ENCODE measurements around the gene TNFSF11.
A peak's percentile ranks its signal among the peaks of the same experiment; 100 is the strongest.

The TNFSF11 gene, protein sequence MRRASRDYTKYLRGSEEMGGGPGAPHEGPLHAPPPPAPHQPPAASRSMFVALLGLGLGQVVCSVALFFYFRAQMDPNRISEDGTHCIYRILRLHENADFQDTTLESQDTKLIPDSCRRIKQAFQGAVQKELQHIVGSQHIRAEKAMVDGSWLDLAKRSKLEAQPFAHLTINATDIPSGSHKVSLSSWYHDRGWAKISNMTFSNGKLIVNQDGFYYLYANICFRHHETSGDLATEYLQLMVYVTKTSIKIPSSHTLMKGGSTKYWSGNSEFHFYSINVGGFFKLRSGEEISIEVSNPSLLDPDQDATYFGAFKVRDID

DNA sequence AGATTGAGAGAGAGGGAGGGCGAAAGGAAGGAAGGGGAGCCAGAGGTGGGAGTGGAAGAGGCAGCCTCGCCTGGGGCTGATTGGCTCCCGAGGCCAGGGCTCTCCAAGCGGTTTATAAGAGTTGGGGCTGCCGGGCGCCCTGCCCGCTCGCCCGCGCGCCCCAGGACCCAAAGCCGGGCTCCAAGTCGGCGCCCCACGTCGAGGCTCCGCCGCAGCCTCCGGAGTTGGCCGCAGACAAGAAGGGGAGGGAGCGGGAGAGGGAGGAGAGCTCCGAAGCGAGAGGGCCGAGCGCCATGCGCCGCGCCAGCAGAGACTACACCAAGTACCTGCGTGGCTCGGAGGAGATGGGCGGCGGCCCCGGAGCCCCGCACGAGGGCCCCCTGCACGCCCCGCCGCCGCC lies at the start of gene TNFSF11:
Gene TNFSF11 (plus strand): TSS at position 142 of the 400 bp plus-strand sequence. CDS start 152 bp downstream, at position 294.
- peak in 1 of 2 donors; percentile 12 for DNase-seq (ENCODE audit: low read depth in 1 of 2, low spot score in 1 of 2)

DNA sequence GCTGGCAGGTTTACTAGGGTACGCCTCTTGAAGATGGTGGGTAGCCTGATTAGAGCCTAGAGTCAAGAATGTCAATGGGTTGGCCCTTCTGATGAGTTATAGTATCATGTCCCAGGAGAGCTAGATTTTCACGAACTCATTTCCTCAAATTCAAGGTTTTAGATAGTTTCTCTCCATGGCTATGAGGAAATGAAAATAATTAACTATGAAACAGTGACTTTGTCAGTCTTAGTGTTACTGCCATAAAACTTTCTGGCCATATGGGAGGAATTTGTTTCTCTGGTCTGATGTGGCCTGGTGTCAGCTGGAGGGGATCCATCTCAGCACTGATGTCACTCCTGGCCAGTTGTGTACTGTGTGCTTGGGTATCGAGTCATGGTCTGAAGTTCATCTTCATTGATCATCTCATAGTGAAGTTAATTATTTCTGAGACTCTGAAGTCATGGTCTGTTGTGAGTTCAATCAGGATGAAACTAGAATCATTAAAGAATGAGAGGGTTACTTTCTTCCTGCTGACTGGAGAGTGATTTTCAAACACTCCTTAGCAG lies 49.4 kb upstream of the TNFSF11 start:
- no peak for DNase-seq (ENCODE audit: low read depth in 1 of 2, low spot score in 1 of 2)

DNA sequence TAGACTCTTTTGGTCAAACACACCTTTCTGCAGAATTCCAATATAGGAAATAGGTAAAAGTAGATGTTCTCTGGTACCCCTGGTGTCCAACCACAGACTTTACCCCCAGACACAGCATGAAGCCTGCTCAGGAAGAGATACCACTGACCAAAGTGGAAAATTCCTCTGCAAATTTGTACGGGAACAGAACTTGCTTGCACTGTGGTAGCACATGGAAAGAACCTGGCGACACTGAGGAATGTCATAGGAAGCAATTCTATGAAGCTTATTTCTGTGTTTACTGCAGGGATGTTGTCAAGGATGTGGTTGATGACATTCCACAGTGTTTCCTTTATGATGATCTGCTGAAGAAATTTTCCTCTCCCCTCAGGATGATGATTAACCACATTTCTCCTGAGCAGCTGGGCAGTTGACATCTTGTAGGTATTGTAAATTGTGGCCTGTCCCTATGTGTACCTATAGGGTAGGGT lies 48.9 kb upstream of the TNFSF11 start:
- DNase-seq (ENCODE audit: low read depth in 1 of 2, low spot score in 1 of 2) = no peak

DNA sequence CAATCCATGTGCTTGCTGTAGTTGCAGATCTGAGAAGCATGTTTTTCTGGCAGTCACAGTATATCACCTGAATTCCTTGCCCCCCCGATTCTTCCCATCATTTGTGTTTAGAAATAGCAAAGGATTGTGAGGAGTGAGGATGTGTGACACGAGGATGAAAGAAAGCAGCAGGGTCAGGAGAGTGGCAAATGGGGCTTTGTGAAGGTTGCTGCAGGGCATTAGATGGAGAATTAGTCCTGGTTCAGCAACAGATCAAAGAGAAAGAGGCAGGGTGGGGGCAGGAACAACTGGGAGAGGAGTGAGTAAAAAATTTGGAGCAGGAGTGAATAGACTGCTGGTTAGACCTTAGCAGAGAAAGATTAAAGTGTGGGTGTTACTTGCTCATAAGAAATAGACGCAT lies 47.7 kb upstream of the TNFSF11 start:
- DNase-seq (ENCODE audit: low read depth in 1 of 2, low spot score in 1 of 2) = no peak

DNA sequence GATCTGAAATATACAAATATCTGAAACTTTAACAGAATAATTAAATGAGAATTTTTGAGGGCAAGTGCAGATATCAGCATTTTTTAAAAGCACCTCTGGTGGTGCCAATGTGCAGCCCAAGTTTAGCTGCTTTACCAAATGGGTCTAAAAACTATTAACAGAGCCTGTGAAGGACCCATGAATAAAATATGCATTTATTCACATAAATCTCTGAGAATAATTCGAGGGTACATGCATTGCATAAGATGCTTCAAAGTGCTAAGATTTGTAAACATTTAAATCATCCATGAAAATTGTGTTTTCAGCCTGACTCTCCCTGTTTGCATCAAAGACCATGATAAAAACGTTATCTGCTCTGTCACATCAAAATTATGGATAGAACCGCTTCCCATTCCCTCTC lies 47.1 kb upstream of the TNFSF11 start:
- DNase-seq (ENCODE audit: low read depth in 1 of 2, low spot score in 1 of 2) = no peak

DNA sequence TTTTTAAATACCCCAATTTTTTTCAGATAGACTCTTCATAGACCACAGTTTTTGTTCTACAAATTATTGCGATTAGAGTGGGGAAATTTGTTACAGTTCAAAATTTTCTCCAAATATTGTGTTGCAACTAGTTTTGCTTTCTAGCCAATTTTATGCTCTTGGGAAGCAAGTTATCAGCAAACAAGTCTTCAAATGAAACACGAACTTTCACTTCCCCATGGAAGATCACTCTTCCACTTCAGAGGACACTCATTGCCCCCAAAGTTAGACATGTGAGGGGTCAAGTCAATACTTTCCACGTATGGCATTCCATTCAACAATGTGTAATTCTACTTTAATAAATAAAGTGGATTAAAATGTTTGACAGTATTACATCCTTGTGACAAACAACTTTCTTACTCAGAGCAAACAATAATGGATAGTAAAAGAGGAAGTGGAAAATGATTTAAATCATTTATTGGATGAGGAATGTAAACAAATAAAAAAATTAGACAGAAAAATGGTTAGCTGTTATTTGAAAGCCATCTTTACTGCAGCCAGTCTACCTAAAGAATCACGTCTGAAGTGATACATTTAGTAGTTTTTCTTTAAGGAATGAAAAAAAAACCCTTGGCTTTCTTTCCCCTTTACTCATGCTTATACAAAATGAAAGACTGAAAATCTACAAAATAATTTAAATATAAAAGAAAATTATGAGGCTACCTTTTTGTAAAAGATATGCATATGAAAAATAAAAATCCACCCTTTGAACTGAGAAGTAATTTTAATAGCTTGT lies 41.2 kb upstream of the TNFSF11 start:
- no peak for DNase-seq (ENCODE audit: low read depth in 1 of 2, low spot score in 1 of 2)

DNA sequence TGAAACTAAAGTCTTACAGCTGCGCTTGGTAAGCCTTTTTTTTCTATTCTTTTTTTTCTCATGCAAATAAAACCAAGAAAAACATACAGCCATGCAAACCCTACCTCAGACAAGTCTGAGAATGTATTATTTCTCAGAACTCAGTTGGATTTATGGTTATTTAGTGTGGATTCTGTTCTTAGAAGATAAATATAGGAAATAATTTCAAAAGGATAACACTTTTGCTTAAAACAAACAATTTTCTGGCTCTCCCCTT lies 40.7 kb upstream of the TNFSF11 start:
- no peak for DNase-seq (ENCODE audit: low read depth in 1 of 2, low spot score in 1 of 2)

DNA sequence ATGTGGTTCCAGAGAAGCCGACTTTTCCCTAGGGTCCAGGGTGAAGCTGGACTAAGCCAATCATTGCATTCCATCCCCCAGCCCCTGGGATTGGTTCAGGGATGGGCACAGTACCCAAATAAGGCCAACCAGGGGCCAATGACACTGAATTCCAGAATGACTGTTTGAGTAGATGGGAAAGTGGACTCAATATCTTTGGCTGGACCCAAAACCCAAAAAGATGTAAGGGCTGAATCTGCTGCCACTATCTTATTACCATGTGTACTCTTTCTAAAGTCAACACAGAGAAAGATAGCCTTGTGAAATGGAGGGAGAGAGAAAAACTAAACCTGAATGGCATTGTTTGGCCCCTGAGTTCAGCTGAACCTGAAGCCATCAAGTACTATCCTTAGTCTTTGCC lies 39.2 kb upstream of the TNFSF11 start:
- DNase-seq (ENCODE audit: low read depth in 1 of 2, low spot score in 1 of 2) = no peak

DNA sequence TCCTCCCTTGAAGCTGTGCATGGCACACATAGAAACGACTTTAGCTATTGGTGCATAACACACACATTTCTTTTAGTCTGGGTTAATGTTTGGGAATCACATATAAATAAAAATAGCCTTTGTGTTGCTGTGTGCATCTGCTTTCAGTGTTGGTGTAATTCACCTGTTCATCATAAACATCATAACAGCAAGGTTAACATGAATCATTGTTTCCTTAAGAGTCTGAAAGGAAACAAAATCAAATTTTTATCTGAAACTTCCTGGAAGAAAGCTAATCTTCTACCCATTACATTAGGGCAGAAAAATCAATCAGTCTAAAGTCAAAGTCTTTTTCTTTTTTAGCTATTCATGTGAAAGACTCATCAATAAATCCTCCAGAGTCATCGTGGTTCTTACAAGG lies 35.0 kb upstream of the TNFSF11 start:
- DNase-seq (ENCODE audit: low read depth in 1 of 2, low spot score in 1 of 2) = no peak

DNA sequence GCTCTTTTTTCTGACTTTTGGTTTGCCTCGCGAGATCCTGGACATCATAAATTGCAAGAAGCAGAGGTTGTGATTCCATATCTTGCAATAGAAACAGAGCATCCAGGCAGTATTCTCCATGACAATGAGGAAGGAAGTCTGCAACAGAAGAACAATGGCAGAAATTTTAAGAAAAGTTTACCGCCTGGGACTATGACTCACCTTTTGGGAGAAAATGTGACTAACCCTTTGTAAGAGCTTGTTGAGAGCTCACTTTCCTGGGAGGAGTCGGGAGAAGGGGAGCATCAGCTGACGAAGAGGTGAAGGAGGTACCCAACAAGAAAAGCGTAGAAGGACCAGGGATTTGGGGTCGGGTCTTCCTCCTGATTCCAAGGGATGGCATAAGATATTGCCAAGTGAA lies 34.3 kb upstream of the TNFSF11 start:
- no peak for DNase-seq (ENCODE audit: low read depth in 1 of 2, low spot score in 1 of 2)

DNA sequence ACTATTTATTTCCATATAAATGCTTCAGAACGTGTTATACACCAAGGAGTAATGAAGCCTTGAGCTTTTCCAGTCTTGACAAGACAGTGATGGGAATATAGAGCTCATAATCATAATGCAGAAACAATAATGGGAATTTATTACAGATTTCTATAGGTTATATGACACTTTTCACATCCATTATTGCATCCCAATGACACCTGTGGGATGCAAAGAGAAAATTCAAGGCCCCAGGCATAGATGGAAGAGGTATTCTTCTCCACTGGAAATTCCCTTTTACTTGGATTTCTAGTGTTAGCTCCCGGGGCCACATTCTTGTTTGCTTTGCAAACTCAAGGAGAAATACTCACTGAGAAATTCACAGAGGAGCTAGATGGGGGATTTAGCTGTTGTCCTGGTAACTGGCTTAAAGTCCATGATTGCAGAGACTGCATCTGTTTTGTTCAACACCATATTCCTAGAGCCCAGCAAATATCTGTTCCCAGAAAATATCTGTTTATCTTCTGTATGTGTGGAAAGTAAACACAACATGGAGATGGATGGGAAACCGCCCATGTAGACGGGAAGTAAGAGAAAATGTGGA lies 30.6 kb upstream of the TNFSF11 start:
- DNase-seq (ENCODE audit: low read depth in 1 of 2, low spot score in 1 of 2) = no peak

DNA sequence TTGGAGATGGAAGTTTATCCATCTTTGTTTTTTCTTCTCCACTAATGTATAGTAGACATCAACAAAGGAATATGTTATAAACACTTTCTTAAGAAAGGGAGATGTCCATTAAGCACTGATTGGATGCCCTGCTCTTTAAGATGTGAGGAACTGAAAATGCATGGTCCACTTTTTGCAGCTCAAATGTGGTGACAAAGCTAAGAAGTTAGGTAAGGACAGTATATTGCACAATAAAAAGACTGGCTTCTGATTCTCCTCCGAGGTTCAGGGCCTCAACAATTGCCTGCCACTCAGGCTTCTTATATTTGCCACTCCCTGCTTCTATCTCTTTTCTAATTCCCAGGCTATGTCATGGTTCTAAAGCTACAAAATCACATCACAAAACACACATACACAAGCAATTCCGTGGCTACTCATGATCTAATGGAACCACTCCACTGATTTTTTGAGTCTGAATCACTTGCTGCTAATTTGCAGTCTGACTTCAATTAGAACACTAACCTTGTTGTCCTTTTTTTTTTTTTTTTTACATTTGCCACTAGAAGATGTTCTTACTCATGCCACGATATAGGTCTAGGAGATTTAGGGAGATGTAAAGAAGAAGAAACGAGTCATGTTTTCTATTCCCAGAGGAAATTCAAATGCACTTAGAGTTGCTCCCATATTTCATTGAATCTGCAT lies 29.6 kb upstream of the TNFSF11 start:
- no peak for DNase-seq (ENCODE audit: low read depth in 1 of 2, low spot score in 1 of 2)

DNA sequence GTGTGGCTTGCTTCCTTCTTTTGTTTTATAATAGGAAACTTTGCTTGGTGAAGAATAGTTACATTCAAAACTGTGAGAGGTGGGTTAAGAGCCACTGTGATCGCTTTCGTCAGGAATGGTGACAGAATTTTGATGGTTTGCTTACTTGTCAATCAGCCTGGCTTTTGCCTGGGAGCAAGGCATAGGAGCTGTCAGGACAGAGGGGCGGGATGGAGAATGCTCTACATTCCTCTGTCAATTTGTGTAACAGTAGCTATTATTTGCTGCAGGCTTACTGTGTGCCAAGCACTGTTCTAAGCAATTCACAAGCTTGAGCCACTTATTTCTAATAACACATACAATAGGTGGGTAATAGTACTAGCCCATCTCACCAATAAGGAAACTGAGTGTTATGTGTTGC lies 28.1 kb upstream of the TNFSF11 start:
- no peak for DNase-seq (ENCODE audit: low read depth in 1 of 2, low spot score in 1 of 2)

DNA sequence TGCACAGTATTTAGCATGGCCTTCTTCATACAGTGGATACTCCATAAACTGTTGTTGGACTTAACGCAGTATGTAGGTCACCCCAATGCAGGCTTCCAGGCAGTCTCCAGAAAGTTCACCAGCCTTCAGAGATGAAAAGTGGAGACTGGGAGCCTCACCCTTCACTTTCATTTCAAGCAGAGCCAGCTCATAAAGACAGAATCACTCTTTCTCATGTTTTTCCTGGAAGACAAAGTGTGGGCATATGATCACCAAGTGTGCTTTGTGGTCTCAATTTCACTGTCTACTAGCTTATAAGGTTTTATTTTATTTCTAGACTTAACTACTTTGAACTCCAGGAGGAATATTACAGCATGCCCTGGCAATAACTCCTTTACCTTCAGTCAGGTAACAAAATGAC lies 26.3 kb upstream of the TNFSF11 start:
- no peak for DNase-seq (ENCODE audit: low read depth in 1 of 2, low spot score in 1 of 2)

DNA sequence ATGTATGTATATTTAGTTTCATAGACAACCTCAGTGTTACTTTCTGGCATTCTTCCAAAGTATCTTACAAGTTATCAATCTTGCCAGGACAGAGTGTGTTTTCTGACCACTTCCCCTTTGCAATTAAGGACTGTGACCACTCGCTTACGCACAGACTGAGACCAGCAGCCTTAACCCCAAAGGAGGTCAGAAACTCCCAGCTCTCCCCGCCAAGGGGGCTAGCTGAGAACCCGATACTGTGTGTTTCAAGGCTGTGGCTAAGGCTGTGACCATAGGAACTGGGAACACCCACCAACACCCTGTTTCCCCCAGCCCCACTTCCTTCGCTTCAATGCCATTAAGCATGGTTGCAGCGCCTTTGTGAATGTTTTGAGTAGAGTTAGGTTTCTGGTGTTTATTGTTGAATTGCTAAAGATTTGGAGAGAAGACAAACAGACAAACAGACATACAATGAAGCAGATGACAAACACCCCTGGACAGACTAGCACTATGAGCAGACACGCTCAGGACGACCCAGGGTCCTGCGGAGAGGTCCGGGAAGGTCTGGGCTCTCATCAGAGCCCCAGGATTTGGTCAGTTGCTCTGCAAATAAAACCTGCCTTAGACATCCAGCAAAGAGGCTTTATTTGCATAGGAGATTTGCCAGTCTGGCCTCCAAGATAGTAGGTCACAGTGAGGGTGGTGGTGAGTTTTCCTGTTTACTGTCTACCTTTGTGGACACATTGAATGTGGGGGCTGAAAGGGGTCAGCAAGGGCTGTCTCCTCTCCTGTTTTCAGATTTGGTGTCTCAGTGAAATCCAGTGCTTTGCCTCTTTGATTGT lies 25.0 kb upstream of the TNFSF11 start:
- DNase-seq (ENCODE audit: low read depth in 1 of 2, low spot score in 1 of 2) = no peak

DNA sequence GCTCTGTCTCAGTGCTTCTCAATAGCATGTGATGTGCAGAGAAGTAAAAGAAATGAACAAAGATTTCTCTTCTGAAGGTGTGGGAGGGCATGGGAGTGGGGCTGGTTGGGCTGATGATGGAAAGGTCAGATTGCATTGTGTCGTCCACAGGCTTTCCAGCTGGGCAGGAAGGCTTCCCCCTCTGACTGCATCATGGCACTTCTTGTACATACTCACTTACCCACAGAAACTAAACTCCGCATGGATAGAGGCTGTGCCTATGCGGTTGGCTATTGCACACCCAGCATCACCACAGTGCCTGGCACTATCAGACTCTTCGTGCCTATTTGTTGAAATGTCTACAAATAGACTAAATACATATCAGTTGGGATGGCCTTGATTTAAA lies 24.4 kb upstream of the TNFSF11 start:
- no peak for DNase-seq (ENCODE audit: low read depth in 1 of 2, low spot score in 1 of 2)

DNA sequence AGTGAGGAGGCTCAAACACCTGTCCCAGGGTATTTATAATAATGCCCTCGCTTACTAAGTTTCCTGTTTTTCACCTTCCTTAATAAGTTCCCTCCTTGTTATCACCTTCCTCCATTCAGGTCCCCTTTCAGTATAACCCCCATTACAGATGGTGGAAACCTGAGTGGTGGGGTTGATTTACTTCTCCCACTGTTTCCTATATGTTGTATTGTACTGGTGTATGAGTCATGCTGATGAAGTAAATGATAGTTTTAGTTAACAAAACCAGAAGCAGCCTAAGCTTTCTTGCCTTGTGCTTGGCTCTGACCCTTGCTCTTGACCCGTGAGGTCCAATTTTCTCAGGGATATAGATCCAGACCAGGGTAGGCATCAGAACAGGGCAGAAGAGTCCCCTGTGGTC lies 22.3 kb upstream of the TNFSF11 start:
- DNase-seq (ENCODE audit: low read depth in 1 of 2, low spot score in 1 of 2) = no peak

DNA sequence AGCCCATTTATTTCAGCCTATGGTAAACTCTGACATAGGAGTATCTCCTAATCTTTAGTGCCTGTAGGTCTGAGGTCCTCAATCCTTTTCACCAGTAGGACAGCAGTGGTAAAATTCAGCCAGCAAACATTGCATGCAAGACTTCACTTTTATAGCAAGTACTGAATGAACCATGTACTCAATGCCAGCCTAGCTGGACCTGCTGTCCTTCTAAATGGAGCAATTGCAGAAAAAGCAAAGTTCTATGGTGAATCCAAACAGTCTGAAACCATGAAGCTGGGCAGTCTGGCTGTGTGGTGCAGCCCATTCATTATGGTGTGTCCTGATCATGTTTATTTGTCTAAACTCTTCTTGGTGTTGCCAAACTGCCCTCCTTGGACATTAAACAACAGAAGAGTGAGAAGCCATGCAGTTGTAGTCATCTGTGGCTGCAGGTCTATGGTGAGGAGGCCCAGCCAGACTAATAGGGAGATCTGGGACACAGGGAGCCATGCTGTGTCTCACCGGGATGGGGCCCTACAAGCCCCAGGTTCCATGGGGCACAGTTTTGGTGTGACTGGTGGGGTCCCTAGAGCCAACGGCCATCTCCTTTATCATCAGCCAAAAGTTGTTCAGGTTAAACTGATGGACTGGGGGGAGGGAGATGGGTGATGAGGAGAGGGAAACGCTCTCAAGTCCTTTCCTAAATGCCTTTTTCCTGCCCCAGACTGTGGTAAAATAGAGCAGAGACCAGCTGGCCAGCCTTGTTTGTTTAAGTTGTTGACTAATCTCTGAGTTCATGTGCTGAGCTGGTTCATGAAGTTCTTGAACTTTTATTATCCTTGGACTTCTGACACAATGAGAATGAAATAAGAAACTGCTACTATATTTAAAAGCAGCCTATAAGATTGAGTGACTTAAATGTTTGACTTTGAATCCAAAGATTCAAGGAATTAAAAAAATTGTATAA lies 20.6 kb upstream of the TNFSF11 start:
- DNase-seq (ENCODE audit: low read depth in 1 of 2, low spot score in 1 of 2) = no peak

DNA sequence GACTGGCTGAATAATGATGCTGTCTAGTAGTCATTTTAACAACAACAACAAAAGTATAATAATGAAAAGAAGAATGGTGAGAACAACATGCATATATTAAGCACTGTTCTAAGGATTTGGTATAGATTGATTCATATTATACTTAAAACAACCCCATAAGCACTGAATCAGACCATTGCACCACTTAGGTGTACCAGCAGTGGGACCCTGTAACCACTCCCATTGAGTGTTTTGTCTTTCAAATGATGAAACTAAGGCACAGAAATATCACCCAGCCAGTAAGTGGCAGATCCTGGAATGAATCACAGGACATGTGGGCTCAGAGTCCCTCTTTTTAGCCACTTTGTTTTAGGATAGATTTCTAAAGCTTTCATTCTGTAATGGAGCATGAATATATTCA lies 14.9 kb upstream of the TNFSF11 start:
- DNase-seq (ENCODE audit: low read depth in 1 of 2, low spot score in 1 of 2) = no peak
